CD14-positive monocyte (primary cell): Measurements from ENCODE around the gene NMS. TPM values are rescaled to one million over a fixed set of nuclear protein-coding genes. Genes with fewer than 3 reads are reported as not detected.

Experiments used
- DNase-seq, 3 donors: peaks; one replicate each; pipeline ENCODE4 v3.0.0-alpha.2; 2011 to 2022
- H2AFZ ChIP-seq: 2 replicates; pipeline ENCODE4 v1.6.0; 2012; ENCODE audit warnings: mild to moderate bottlenecking, low read depth, low read length, inconsistent platforms; ENCODE audit not compliant: insufficient read depth, poor library complexity, severe bottlenecking
- H3K27ac ChIP-seq, 2 donors: 1 replicate in 1 of 2; 2 replicates in 1 of 2; pipeline ENCODE4 v1.5.1; 2012 to 2013; ENCODE audit warnings: low read length in 2 of 2, control low read depth in 1 of 2, inconsistent platforms in 1 of 2, low read depth in 1 of 2, mild to moderate bottlenecking in 1 of 2
- H3K27me3 ChIP-seq, 2 donors: one replicate each; pipeline versions ENCODE4 v1.6.0 to v1.6.1; 2011 to 2013; ENCODE audit warnings: low read length in 2 of 2; ENCODE audit not compliant: control insufficient read depth in 2 of 2, insufficient read depth in 2 of 2
- H3K36me3 ChIP-seq, 2 donors: replicated peaks in 1 of 2; 1 replicate in 1 of 2; 2 replicates in 1 of 2; pipeline versions ENCODE4 v1.5.1 to v1.6.1; 2012 to 2013; ENCODE audit warnings: low read length in 2 of 2, control low read depth in 1 of 2, inconsistent platforms in 1 of 2, mild to moderate bottlenecking in 1 of 2; ENCODE audit not compliant: insufficient read depth in 2 of 2, control insufficient read depth in 1 of 2
- H3K4me1 ChIP-seq, 2 donors: 1 replicate in 1 of 2; 2 replicates in 1 of 2; pipeline versions ENCODE4 v1.5.1 to v1.6.1; 2012 to 2013; ENCODE audit warnings: low read length in 2 of 2, control low read depth in 1 of 2, inconsistent platforms in 1 of 2, mild to moderate bottlenecking in 1 of 2, moderate library complexity in 1 of 2; ENCODE audit not compliant: insufficient read depth in 2 of 2, control insufficient read depth in 1 of 2
- H3K4me2 ChIP-seq: replicated peaks from 2 replicates; pipeline ENCODE3; 2012; ENCODE audit warnings: low read length, moderate library complexity, mild to moderate bottlenecking; ENCODE audit not compliant: poor library complexity, severe bottlenecking; ENCODE audit errors: extremely low read depth
- H3K4me3 ChIP-seq, 3 experiments: fragments of 200-600 bp in 1 of 3; sonication (generic) in 1 of 3; replicated peaks in 1 of 3; 1 replicate in 2 of 3; 2 replicates in 1 of 3; pipeline ENCODE4 v1.5.1; 2011 to 2013; ENCODE audit warnings: low read length in 3 of 3, mild to moderate bottlenecking in 3 of 3, control low read depth in 2 of 3, low read depth in 2 of 3, inconsistent platforms in 1 of 3, moderate library complexity in 1 of 3
- H3K79me2 ChIP-seq: 2 replicates; pipeline ENCODE4 v1.6.0; 2012; ENCODE audit warnings: mild to moderate bottlenecking, control low read depth, inconsistent platforms, low read length, moderate library complexity; ENCODE audit not compliant: insufficient read depth
- H3K9ac ChIP-seq: 2 replicates; pipeline ENCODE4 v1.6.0; 2017; ENCODE audit warnings: low read length, mild to moderate bottlenecking; ENCODE audit not compliant: insufficient read depth, poor library complexity, severe bottlenecking
- H3K9me3 ChIP-seq, 2 donors: replicated peaks in 1 of 2; 1 replicate in 1 of 2; 2 replicates in 1 of 2; pipeline versions ENCODE4 v1.5.1 to v1.6.1; 2012 to 2013; ENCODE audit warnings: low read length in 2 of 2, control low read depth in 1 of 2; ENCODE audit not compliant: control insufficient read depth in 1 of 2, insufficient read depth in 1 of 2
- H4K20me1 ChIP-seq: 2 replicates; pipeline ENCODE4 v1.6.0; 2012; ENCODE audit warnings: mild to moderate bottlenecking, low read length, control low read depth, moderate library complexity; ENCODE audit not compliant: insufficient read depth
- H3K27ac Mint-ChIP-seq, 7 donors: one replicate each; pipeline ENCODE4 v1.8.0; 2020; ENCODE audit warnings: mild to moderate bottlenecking in 7 of 7, mixed read lengths in 7 of 7, moderate library complexity in 6 of 7, inconsistent platforms in 2 of 7
- H3K27me3 Mint-ChIP-seq, 3 donors: one replicate each; pipeline ENCODE4 v1.8.0; 2021 to 2022; ENCODE audit warnings: low read depth in 3 of 3, mild to moderate bottlenecking in 3 of 3, mixed read lengths in 3 of 3, moderate library complexity in 3 of 3, inconsistent platforms in 1 of 3
- H3K36me3 Mint-ChIP-seq, 2 donors: one replicate each; pipeline ENCODE4 v1.8.0; 2020; ENCODE audit warnings: mixed read lengths in 2 of 2, inconsistent platforms in 1 of 2, mild to moderate bottlenecking in 1 of 2
- H3K4me1 Mint-ChIP-seq: one replicate; pipeline ENCODE4 v1.8.0; 2020; ENCODE audit warnings: mild to moderate bottlenecking, mixed read lengths
- H3K4me3 Mint-ChIP-seq, 2 donors: one replicate each; pipeline ENCODE4 v1.8.0; 2020; ENCODE audit warnings: mild to moderate bottlenecking in 2 of 2, mixed read lengths in 2 of 2, moderate library complexity in 1 of 2
- H3K9me3 Mint-ChIP-seq, 7 donors: one replicate each; pipeline ENCODE4 v1.8.0; 2020 to 2022; ENCODE audit warnings: mixed read lengths in 7 of 7, mild to moderate bottlenecking in 6 of 7, moderate library complexity in 6 of 7, inconsistent platforms in 2 of 7
- CTCF ChIP-seq: fragments of 200-600 bp; IDR thresholded peaks from one replicate; pipeline ENCODE4 v1.8.0; 2022; ENCODE audit warnings: antibody characterized with exemption, mild to moderate bottlenecking
- WGBS: methylation state at CpG from one replicate; pipeline ENCODE4 v1.1.5; 2013; ENCODE audit warnings: missing lambda C conversion rate; ENCODE audit not compliant: insufficient coverage; 5-methylcytosine and 5-hydroxymethylcytosine counted together
- intact Hi-C, 2 donors: fragments of 100-400 bp; cut with micrococcal nuclease; formaldehyde crosslinking; loops; one replicate each; pipeline versions ENCODE4 v1.15.0 to v1.15.1; 2023
- polyA plus RNA-seq, 3 donors: library from polyadenylated mRNA; depleted of rRNA in 1 of 3; unstranded in 2 of 3; stranded (reverse) in 1 of 3; fragments of 300-500 nt in 2 of 3; fragments of >200 nt in 1 of 3; fragmentation: Illumina TruSeq in 2 of 3; gene quantifications; 1 replicate in 2 of 3; 2 replicates in 1 of 3; pipeline ENCODE4 v1.2.3, GENCODE V29; 2012 to 2021

Gene NMS
- polyA plus RNA-seq, 3 donors, result not detected

DNA sequence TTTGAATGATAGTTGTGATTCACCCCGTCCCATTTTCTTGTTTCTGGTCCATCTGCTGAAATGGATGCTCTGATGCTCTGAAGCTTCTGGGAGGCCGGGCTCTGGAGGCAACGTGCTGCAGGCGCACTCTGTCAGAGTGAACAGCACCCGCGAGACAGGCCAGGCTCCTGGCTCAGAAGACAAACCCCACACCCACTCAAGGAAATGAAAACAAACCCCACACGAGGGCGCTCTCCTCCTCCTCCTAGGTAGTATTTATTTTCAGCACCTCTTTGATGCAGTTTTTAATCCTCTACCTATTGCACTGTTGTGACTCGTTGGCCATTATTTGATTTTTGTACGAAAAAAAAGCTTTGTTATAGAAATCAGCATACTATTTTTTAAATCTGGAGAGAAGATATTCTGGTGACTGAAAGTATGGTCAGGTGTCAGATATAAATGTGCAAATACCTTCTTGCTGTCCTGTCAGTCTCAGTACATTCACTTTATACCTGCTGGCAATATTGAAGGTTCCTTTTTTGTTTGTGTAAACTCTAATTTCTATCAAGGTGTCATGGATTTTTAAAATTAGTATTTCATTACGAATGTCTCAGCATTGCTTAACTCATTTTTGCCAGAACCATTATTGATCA, 42.5 kb upstream of the NMS start:
- Histone ChIP-seq H3K9ac (no peak overlapping the region), H3K27me3 (no peaks in the 10 kb centered on the region), H4K20me1 (no peaks in the 10 kb centered on the region), H3K79me2 (no peaks in the 10 kb centered on the region), H3K4me1 (peaks cover 29 to 30% of the 10 kb centered on the region in 2 donors), H3K36me3 (no peaks in the 10 kb centered on the region), H3K9me3 (no peaks in the 10 kb centered on the region), H3K4me2 (no peak overlapping the region), H3K27ac (no peak overlapping the region), H3K4me3 (no peak overlapping the region), H2AFZ (no peak overlapping the region)
- peaks cover 42% of the 10 kb centered on the region for H3K4me1 Mint-ChIP-seq
- no peaks in the 10 kb centered on the region for H3K36me3 Mint-ChIP-seq
- WGBS, result 34% methylated on average over 8 of the region's 11 CpGs
- DNase-seq, result peak; percentile 29 to 42 (median 35)
- H3K27me3 Mint-ChIP-seq, result peaks cover 0 to 8% (median 4%) of the 10 kb centered on the region in 3 donors
- TF ChIP-seq CTCF, result peak; percentile 78
- peak overlapping the region in 1 of 2 donors; percentile 61 for H3K4me3 Mint-ChIP-seq
- H3K27ac Mint-ChIP-seq, result no peak overlapping the region
- peaks cover 2 to 12% (median 4%) of the 10 kb centered on the region in 7 donors for H3K9me3 Mint-ChIP-seq
- intact Hi-C loops, result no loop called here

GRCh38 chr2:100429726-100430125, 40.6 kb upstream of the NMS start:
- Mint-ChIP-seq H3K27me3 (peaks cover 0 to 10% (median 2%) of the 10 kb centered on the region in 3 donors), H3K36me3 (no peaks in the 10 kb centered on the region), H3K27ac (no peak overlapping the region), H3K4me1 (peaks cover 35% of the 10 kb centered on the region), H3K9me3 (peaks cover 2 to 12% (median 4%) of the 10 kb centered on the region in 7 donors), H3K4me3 (no peak overlapping the region)
- Histone ChIP-seq H3K36me3 (no peaks in the 10 kb centered on the region), H3K27ac (no peak overlapping the region), H3K79me2 (no peaks in the 10 kb centered on the region), H2AFZ (no peak overlapping the region), H3K27me3 (no peaks in the 10 kb centered on the region), H3K4me1 (peaks cover 24 to 26% of the 10 kb centered on the region in 2 donors), H3K9ac (no peak overlapping the region), H3K4me2 (peak overlapping the region; percentile 26), H4K20me1 (no peaks in the 10 kb centered on the region), H3K9me3 (no peaks in the 10 kb centered on the region), H3K4me3 (no peak overlapping the region)
- intact Hi-C loops, result no loop called here
- no CpG with 5 or more reads among the region's 1 CpG for WGBS
- no peak for DNase-seq
- no peak for TF ChIP-seq CTCF
